Endothelial cell of umbilical vein (primary cell): ENCODE data around the gene ALK. TPM values are rescaled to one million over a fixed set of nuclear protein-coding genes. Genes with fewer than 3 reads are reported as not detected.

Experiments
- BruUV-seq: library from RNA; stranded (reverse); fragments of 400-500 nt; replicated peaks from 2 replicates; lab custom pipeline; 2021; lab: Mats Ljungman, UMichigan
- CTCF ChIA-PET: fragments of 300-600, 350-600 bp; sonication (Branson Sonifier 250); formaldehyde crosslinking; loops from one replicate; lab custom pipeline; 2021; ENCODE audit warnings: antibody characterized with exemption, inconsistent platforms; lab: Charles Lee
- POLR2A ChIA-PET: fragments of 300-600, 350-600 bp; sonication (Branson Sonifier 250); formaldehyde crosslinking; loops from one replicate; lab custom pipeline; 2021; ENCODE audit warnings: antibody characterized with exemption, inconsistent platforms; lab: Charles Lee
- DNase-seq: peaks from one replicate; pipeline ENCODE4 v3.0.0-alpha.2; 2011; ENCODE audit warnings: low read depth, low spot score
- FAIRE-seq: peaks from 2 replicates; lab custom pipeline; 2011; peaks lifted over from hg19 to GRCh38; lab: Jason Lieb, UNC
- H2AFZ ChIP-seq: 2 replicates; pipeline ENCODE4 v1.6.0; 2012; ENCODE audit warnings: low read depth, low read length, control low read depth, inconsistent platforms
- H3K27ac ChIP-seq: 2 replicates; pipeline ENCODE4 v1.5.1; 2011; ENCODE audit warnings: low read depth, mild to moderate bottlenecking, control low read depth, low read length, moderate library complexity; ENCODE audit not compliant: insufficient read depth
- H3K27me3 ChIP-seq, 2 experiments: 2 replicates each; pipeline versions ENCODE4 v1.6.0 to v1.6.1; 2011; ENCODE audit warnings: low read length in 2 of 2, mixed read lengths in 1 of 2; ENCODE audit not compliant: control insufficient read depth in 2 of 2, insufficient read depth in 2 of 2
- H3K36me3 ChIP-seq, 2 experiments: 2 replicates in 1 of 2; 3 replicates in 1 of 2; pipeline ENCODE4 v1.5.1; 2011; ENCODE audit warnings: low read length in 2 of 2, mild to moderate bottlenecking in 1 of 2, moderate library complexity in 1 of 2; ENCODE audit not compliant: control insufficient read depth in 2 of 2, insufficient read depth in 2 of 2; ENCODE audit errors: extremely low read depth in 1 of 2
- H3K4me1 ChIP-seq: 3 replicates; pipeline ENCODE4 v1.5.1; 2011; ENCODE audit warnings: mild to moderate bottlenecking, low read length; ENCODE audit not compliant: control insufficient read depth, insufficient read depth; ENCODE audit errors: extremely low read depth
- H3K4me2 ChIP-seq: 2 replicates; pipeline ENCODE4 v1.6.1; 2011; ENCODE audit warnings: low read length, control low read depth, mixed read lengths; ENCODE audit not compliant: insufficient read depth
- H3K4me3 ChIP-seq, 3 experiments: fragments of 200-600 bp in 1 of 3; sonication (generic), shearing (Covaris generic) in 1 of 3; replicated peaks in 1 of 3; 2 replicates each; pipeline ENCODE4 v1.5.1; 2011 to 2016; ENCODE audit warnings: control low read depth in 3 of 3, low read length in 3 of 3, mild to moderate bottlenecking in 2 of 3, inconsistent platforms in 1 of 3, low read depth in 1 of 3, moderate library complexity in 1 of 3; ENCODE audit not compliant: insufficient read depth in 1 of 3
- H3K79me2 ChIP-seq: 2 replicates; pipeline ENCODE4 v1.6.0; 2012; ENCODE audit warnings: low read length, inconsistent platforms; ENCODE audit not compliant: control insufficient read depth, insufficient read depth
- H3K9ac ChIP-seq: replicated peaks from 2 replicates; pipeline ENCODE3; 2011; ENCODE audit warnings: low read length, control low read depth; ENCODE audit not compliant: insufficient read depth; ENCODE audit errors: extremely low read depth
- H3K9me1 ChIP-seq: replicated peaks from 3 replicates; pipeline ENCODE4 v1.6.0; 2011; ENCODE audit warnings: mild to moderate bottlenecking, low read length; ENCODE audit not compliant: control insufficient read depth, insufficient read depth; ENCODE audit errors: extremely low read depth
- H3K9me3 ChIP-seq: replicated peaks from 2 replicates; pipeline ENCODE4 v1.5.1; 2012; ENCODE audit warnings: low read length, inconsistent platforms; ENCODE audit not compliant: control insufficient read depth, insufficient read depth
- H4K20me1 ChIP-seq: replicated peaks from 2 replicates; pipeline ENCODE3; 2011; ENCODE audit warnings: mild to moderate bottlenecking, low read length; ENCODE audit not compliant: control insufficient read depth, insufficient read depth; ENCODE audit errors: extremely low read depth
- EZH2 ChIP-seq: IDR thresholded peaks from 2 replicates; pipeline ENCODE4 v1.6.1; 2012; ENCODE audit warnings: borderline replicate concordance, low read depth, mild to moderate bottlenecking, moderate library complexity, low read length, inconsistent platforms; ENCODE audit not compliant: severe bottlenecking
- FOS ChIP-seq: IDR thresholded peaks from 2 replicates; pipeline ENCODE4 v1.6.1; 2011; ENCODE audit warnings: mild to moderate bottlenecking, low read length, moderate library complexity, borderline replicate concordance; ENCODE audit not compliant: insufficient read depth
- GATA2 ChIP-seq: IDR thresholded peaks from 2 replicates; pipeline ENCODE4 v1.7.0; 2011; ENCODE audit warnings: low read depth, mild to moderate bottlenecking, moderate library complexity, mixed read lengths, low read length; ENCODE audit not compliant: insufficient read length, insufficient read depth
- JUN ChIP-seq: IDR thresholded peaks from 2 replicates; pipeline ENCODE4 v1.6.1; 2011; ENCODE audit warnings: borderline replicate concordance, low read depth; ENCODE audit not compliant: insufficient read length, insufficient read depth
- MYC ChIP-seq: IDR thresholded peaks from one replicate; pipeline ENCODE4 v1.6.1; 2011; ENCODE audit warnings: mild to moderate bottlenecking, low read depth, low read length
- POLR2A ChIP-seq: IDR thresholded peaks from 2 replicates; pipeline ENCODE4 v1.6.1; 2012; ENCODE audit warnings: low read depth, mild to moderate bottlenecking, control low read depth, low read length
- dilution Hi-C: fragments of 300-500 bp; cut with MboI; formaldehyde crosslinking; loops from one replicate; pipeline ENCODE4 v1.15.0; 2019; ENCODE audit warnings: low sequenced_read_pairs; ENCODE audit not compliant: extremely low pct_ligation_motif_present
- intact Hi-C: fragments of 100-400 bp; cut with micrococcal nuclease; formaldehyde crosslinking; loops from one replicate; pipeline ENCODE4 v1.10.0; 2022
- polyA plus RNA-seq, 4 experiments: library from polyadenylated mRNA; depleted of rRNA in 3 of 4; stranded (reverse) in 3 of 4; unstranded in 1 of 4; fragments of >200 nt; gene quantifications; 2 replicates each; pipeline versions ENCODE4 v1.2.1 to v1.2.3, GENCODE V29; 2011 to 2012; ENCODE audit warnings: missing spikeins in 1 of 4
- total RNA-seq: library from RNA; stranded (reverse); gene quantifications from 2 replicates; pipeline ENCODE4 v1.2.3, GENCODE V29; 2021

Gene ALK
- total and polyA plus RNA-seq, 2 donors (not counting 3 experiments of a cell fraction or from before 2014, with no cell fraction given): not detected

DNA sequence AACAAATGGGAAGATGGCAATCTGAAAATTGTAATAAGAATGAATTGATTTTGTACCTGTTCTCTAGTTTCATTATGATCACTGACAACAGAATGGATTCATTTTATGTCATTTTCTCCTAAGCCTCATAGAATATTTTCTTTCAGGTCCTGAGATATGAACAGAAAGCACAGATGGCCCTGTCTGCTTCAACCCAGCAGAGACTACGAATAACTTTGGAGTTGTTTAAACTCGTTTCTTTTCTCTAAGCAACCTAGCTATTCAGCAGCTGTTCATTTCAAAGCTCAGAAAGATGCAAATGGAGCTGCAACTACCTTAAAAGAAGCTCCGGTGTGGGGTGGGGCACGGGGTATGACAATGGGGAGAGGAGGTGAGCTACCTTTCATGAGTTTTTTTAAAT lies 124.9 kb downstream of the ALK start:
- no peak for TF ChIP-seq GATA2
- Histone ChIP-seq H3K36me3 (no peaks in the 10 kb centered on the region), H3K27ac (no peak overlapping the region), H2AFZ (no peak overlapping the region), H3K9ac (no peak overlapping the region), H3K4me2 (no peak overlapping the region), H3K27me3 (no peaks in the 10 kb centered on the region), H3K4me3 (no peak overlapping the region), H3K9me1 (no peaks in the 10 kb centered on the region), H3K9me3 (peaks cover 3% of the 10 kb centered on the region), H3K79me2 (no peaks in the 10 kb centered on the region), H4K20me1 (no peaks in the 10 kb centered on the region), H3K4me1 (no peaks in the 10 kb centered on the region)
- DNase-seq (no peak), FAIRE-seq (no peak)
- intact Hi-C loops (no loop called here), dilution Hi-C loops (no loop called here)
- CTCF ChIA-PET: no interaction called here
- POLR2A ChIA-PET: no interaction called here
- no TSS peak for BruUV-seq

GRCh38 chr2:29789911-29790485 lies 131.4 kb downstream of the ALK start:
- Histone ChIP-seq H3K36me3 (no peaks in the 10 kb centered on the region), H3K9me1 (no peaks in the 10 kb centered on the region), H3K27me3 (no peaks in the 10 kb centered on the region), H3K27ac (no peak overlapping the region), H3K9ac (no peak overlapping the region), H3K4me3 (no peak overlapping the region), H3K4me2 (no peak overlapping the region), H3K79me2 (no peaks in the 10 kb centered on the region), H3K4me1 (no peaks in the 10 kb centered on the region), H3K9me3 (no peaks in the 10 kb centered on the region), H4K20me1 (no peaks in the 10 kb centered on the region), H2AFZ (no peak overlapping the region)
- CTCF ChIA-PET: interaction anchor here (1.3 kb wide), 1 partner anchor 133 kb away, joined by 3 read pairs; no protein-coding TSS in a partner anchor
- no TSS peak for BruUV-seq
- POLR2A ChIA-PET: no interaction called here
- DNase-seq (no peak), FAIRE-seq (no peak)
- intact Hi-C loops (no loop called here), dilution Hi-C loops (no loop called here)
- TF ChIP-seq GATA2: no peak
- TF ChIP-seq MYC: no peak
- no peak for TF ChIP-seq FOS
- no peak for TF ChIP-seq POLR2A
- no peak for TF ChIP-seq JUN
- TF ChIP-seq EZH2: no peak
